ENCODE results near the gene MYOM1. TPM values are rescaled to one million over a fixed set of nuclear protein-coding genes. Genes with fewer than 3 reads are reported as not detected.

Gene MYOM1
- 0.08 to 0.59 TPM (median 0.30 TPM) in 5 replicates for total RNA-seq (2022; extraction: Qiagen RNA extraction)

GRCh38 chr18:3219631-3220335 is at the start of gene MYOM1:
Gene MYOM1 (minus strand): TSS chr18:3219968. CDS start chr18:3215223, 4,745 bp downstream.

DNA sequence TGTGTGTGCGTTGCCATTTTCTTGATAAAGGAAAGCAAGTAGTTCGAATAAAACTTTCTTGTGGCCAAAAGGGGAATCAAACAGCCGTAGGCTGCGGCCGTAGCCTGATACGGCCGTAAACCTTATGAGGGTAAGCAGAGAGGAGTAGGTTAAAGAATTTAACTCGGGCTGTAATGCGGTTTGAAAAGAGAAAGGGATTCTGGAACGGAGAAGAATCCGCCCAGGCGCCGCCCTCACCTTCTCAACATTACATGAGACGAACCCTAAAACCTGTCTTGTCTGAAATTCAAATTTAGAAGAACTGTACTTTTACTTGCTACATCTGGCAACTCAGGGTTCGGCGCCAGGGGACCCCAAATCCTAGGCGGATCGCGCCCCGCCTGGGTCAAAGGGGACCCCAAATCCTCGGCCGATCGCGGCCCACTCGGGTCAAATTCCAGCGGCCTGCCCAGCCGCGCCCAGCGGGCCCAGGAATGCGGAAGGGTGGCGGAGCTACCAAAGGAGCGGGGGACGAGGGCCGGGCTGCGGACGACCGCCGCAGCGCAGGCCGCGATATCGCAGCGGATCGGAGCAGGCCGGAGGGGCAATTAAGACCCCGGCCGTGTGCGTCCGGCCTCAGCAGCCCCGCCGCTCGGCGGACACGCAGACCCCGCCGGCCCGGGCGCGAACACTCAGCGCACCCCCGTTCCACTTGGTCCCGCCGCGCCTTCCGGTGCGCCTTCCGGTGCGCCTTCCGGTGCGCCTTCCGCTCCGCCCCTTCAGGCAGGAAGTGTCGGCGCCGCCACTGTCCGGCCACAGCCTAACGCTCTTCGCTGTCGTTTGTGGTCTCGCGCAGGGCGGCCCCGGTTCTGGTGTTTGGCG is 41.8 kb upstream of the MYOM1 start, which contains the start of gene MYL12B:
TSS of gene MYL12B (plus strand) at position 761 of the 861 bp plus-strand sequence. CDS start 10,766 bp downstream, outside the sequence.

DNA sequence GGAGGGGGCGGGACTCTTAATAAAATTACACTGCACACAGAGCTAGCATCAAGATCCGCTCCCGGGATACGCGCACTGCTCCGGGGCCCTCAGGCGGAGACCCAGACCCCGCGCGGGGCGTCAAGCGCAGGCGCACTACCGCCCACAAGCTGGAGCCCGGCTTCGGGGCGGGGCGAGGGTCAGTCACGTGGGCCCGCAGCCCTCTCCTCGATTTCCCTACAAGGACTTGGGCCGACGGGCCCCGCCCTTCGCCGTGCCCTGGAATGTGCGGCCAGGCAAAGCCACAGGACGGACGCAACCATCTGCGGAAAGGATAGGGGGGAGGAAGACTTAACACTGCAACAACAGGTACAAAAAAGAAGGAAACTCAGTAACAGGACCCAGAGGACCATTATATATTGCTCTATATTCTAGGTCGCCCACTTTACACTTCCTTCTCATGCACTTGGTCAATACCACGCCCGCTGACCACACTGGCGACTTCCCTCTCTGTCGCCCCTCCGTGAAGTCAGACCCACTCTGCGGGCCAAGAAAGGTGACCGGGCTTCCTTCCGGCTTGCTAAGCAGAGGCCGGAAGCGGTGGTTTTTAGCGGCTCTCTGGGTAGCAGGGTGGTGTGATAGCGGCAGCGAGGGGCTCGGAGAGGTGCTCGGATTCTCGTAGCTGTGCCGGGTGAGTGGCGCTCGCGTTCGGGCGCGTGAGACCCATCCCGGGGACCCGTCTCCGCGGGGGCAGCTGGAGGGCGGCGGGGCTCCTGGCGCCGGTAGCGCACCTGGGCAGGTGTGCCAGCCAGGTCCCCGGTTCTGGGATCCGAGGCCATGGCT is 27.7 kb upstream of the MYOM1 start, which contains the start of gene MYL12A:
TSS of gene MYL12A (plus strand) at position 562 of the 822 bp plus-strand sequence. CDS start 5,447 bp downstream, outside the sequence.

Other genes with a start within 250 kb of the MYOM1 start
- 14.2 to 20.7 TPM (median 18.4 TPM) in 5 replicates for gene LPIN2, start 206.8 kb downstream of the MYOM1 start, total RNA-seq (2022; extraction: Qiagen RNA extraction)
- 283 to 336 TPM (median 329 TPM) in 5 replicates for gene MYL12A, start 27.8 kb upstream of the MYOM1 start, total RNA-seq (2022; extraction: Qiagen RNA extraction)
- gene MYL12B, start 42.2 kb upstream of the MYOM1 start, total RNA-seq (2022; extraction: Qiagen RNA extraction) = 392 to 407 TPM (median 402 TPM) in 5 replicates
- gene TGIF1, start 230.2 kb upstream of the MYOM1 start, total RNA-seq (2022; extraction: Qiagen RNA extraction) = 85.2 to 127 TPM (median 108 TPM) in 5 replicates